Endothelial cell (in vitro differentiated cells): ENCODE measurements around the gene CLDN8. TPM values are rescaled to one million over a fixed set of nuclear protein-coding genes. Genes with fewer than 3 reads are reported as not detected.

ENCODE experiments used
- DNase-seq: peaks from one replicate; pipeline ENCODE4 v3.0.0; 2021; ENCODE audit warnings: low spot score
- H3K27ac Mint-ChIP-seq: one replicate; pipeline ENCODE4 v1.8.0; 2021; ENCODE audit warnings: mixed read lengths, inconsistent platforms; ENCODE audit not compliant: unreplicated experiment
- H3K27me3 Mint-ChIP-seq: one replicate; pipeline ENCODE4 v1.8.0; 2021; ENCODE audit warnings: mild to moderate bottlenecking, moderate library complexity, mixed read lengths, inconsistent platforms; ENCODE audit not compliant: unreplicated experiment
- H3K36me3 Mint-ChIP-seq: one replicate; pipeline ENCODE4 v1.8.0; 2021; ENCODE audit warnings: mild to moderate bottlenecking, low read depth, mixed read lengths, inconsistent platforms; ENCODE audit not compliant: unreplicated experiment
- H3K4me1 Mint-ChIP-seq: one replicate; pipeline ENCODE4 v1.8.0; 2021; ENCODE audit warnings: mild to moderate bottlenecking, mixed read lengths, inconsistent platforms; ENCODE audit not compliant: unreplicated experiment
- H3K4me3 Mint-ChIP-seq: one replicate; pipeline ENCODE4 v1.8.0; 2021; ENCODE audit warnings: mild to moderate bottlenecking, mixed read lengths, inconsistent platforms; ENCODE audit not compliant: unreplicated experiment
- H3K9me3 Mint-ChIP-seq: one replicate; pipeline ENCODE4 v1.8.0; 2021; ENCODE audit warnings: mixed read lengths, inconsistent platforms; ENCODE audit not compliant: unreplicated experiment
- CTCF ChIP-seq: fragments of 200-600 bp; sonication (generic); IDR thresholded peaks from one replicate; pipeline ENCODE4 v1.5.0; 2021; ENCODE audit warnings: antibody characterized with exemption; ENCODE audit not compliant: unreplicated experiment
- total RNA-seq: library from RNA; stranded (reverse); fragmentation: NEBNext Ultra II Directional; extraction: Animal tissue kit (Norgen Biotek cat#: 25700); gene quantifications from one replicate; pipeline ENCODE4 v1.2.1, GENCODE V29; 2021; ENCODE audit not compliant: unreplicated experiment

Gene CLDN8
- total RNA-seq, 1 donor from 2014 or later, result not detected

GRCh38 chr21:30238168-30238567 lies 22.3 kb upstream of the CLDN8 start:
- H3K36me3 Mint-ChIP-seq, result no peaks in the 10 kb centered on the region
- H3K4me3 Mint-ChIP-seq, result no peak overlapping the region
- no peak overlapping the region for H3K27ac Mint-ChIP-seq
- no peaks in the 10 kb centered on the region for H3K27me3 Mint-ChIP-seq
- no peaks in the 10 kb centered on the region for H3K9me3 Mint-ChIP-seq
- no peaks in the 10 kb centered on the region for H3K4me1 Mint-ChIP-seq
- TF ChIP-seq CTCF, result no peak
- no peak for DNase-seq

- Mint-ChIP-seq H3K9me3 (no peaks in the 10 kb centered on the region), H3K27ac (no peak overlapping the region), H3K27me3 (no peaks in the 10 kb centered on the region), H3K36me3 (no peaks in the 10 kb centered on the region), H3K4me1 (no peaks in the 10 kb centered on the region), H3K4me3 (no peak overlapping the region)
- TF ChIP-seq CTCF, result no peak
- no peak for DNase-seq
These were observed 18.7 kb upstream of the CLDN8 start for GRCh38 chr21:30234643-30235042.

GRCh38 chr21:30234050-30234449 lies 18.2 kb upstream of the CLDN8 start:
- TF ChIP-seq CTCF, result no peak
- Mint-ChIP-seq H3K4me1 (no peaks in the 10 kb centered on the region), H3K27me3 (no peaks in the 10 kb centered on the region), H3K27ac (no peak overlapping the region), H3K4me3 (no peak overlapping the region), H3K9me3 (no peaks in the 10 kb centered on the region), H3K36me3 (no peaks in the 10 kb centered on the region)
- DNase-seq, result no peak

- no peaks in the 10 kb centered on the region for H3K27me3 Mint-ChIP-seq
- no peaks in the 10 kb centered on the region for H3K4me1 Mint-ChIP-seq
- TF ChIP-seq CTCF, result no peak
- H3K4me3 Mint-ChIP-seq, result no peak overlapping the region
- H3K9me3 Mint-ChIP-seq, result no peaks in the 10 kb centered on the region
- H3K36me3 Mint-ChIP-seq, result no peaks in the 10 kb centered on the region
- no peak overlapping the region for H3K27ac Mint-ChIP-seq
- DNase-seq, result no peak
These were observed 17.5 kb upstream of the CLDN8 start for GRCh38 chr21:30233228-30234020.

GRCh38 chr21:30232011-30232410 lies 16.1 kb upstream of the CLDN8 start:
- no peak for DNase-seq
- H3K4me3 Mint-ChIP-seq, result no peak overlapping the region
- H3K27me3 Mint-ChIP-seq, result no peaks in the 10 kb centered on the region
- no peaks in the 10 kb centered on the region for H3K9me3 Mint-ChIP-seq
- H3K27ac Mint-ChIP-seq, result no peak overlapping the region
- no peak for TF ChIP-seq CTCF
- H3K4me1 Mint-ChIP-seq, result no peaks in the 10 kb centered on the region
- H3K36me3 Mint-ChIP-seq, result no peaks in the 10 kb centered on the region
